Measurements from ENCODE around the gene CD8B.

CD8B gene

GRCh38 chr2:86808315-86809161 lies 53.1 kb downstream of the CD8B start:
- peak; percentile 95 for TF ChIP-seq CTCF (IDR thresholded peaks at IDR 0.05; ENCODE audit: extremely low read depth, missing control alignments)
- peak; percentile 96 for DNase-seq (ENCODE audit: low spot score)

- DNase-seq (ENCODE audit: low spot score), result peak; percentile 51
- TF ChIP-seq CTCF (IDR thresholded peaks at IDR 0.05; ENCODE audit: extremely low read depth, missing control alignments), result no peak
Observed at GRCh38 chr2:86807468-86808275, 54.0 kb downstream of the CD8B start.

- no peak for TF ChIP-seq CTCF (IDR thresholded peaks at IDR 0.05; ENCODE audit: extremely low read depth, missing control alignments)
- no peak for DNase-seq (ENCODE audit: low spot score)
Observed at GRCh38 chr2:86807133-86807467, 54.6 kb downstream of the CD8B start.

- no peak for DNase-seq (ENCODE audit: low spot score)
- no peak for TF ChIP-seq CTCF (IDR thresholded peaks at IDR 0.05; ENCODE audit: extremely low read depth, missing control alignments)
Observed at GRCh38 chr2:86806059-86806857, 55.4 kb downstream of the CD8B start.

- TF ChIP-seq CTCF (IDR thresholded peaks at IDR 0.05; ENCODE audit: extremely low read depth, missing control alignments), result no peak
Observed at GRCh38 chr2:86800856-86801567, 60.7 kb downstream of the CD8B start.

GRCh38 chr2:86794861-86795260 lies 66.8 kb downstream of the CD8B start:
- no peak for TF ChIP-seq CTCF (IDR thresholded peaks at IDR 0.05; ENCODE audit: extremely low read depth, missing control alignments)
- DNase-seq (ENCODE audit: low spot score), result no peak

More at GRCh38 chr2:86800856-86801567, 60.7 kb downstream of the CD8B start:
- no peak for DNase-seq (ENCODE audit: low spot score)

Data from GM20000 (cell line).